Eye (tissue), 1 donor: ENCODE results near the gene SLC32A1.
A peak's percentile ranks its signal among the peaks of the same experiment; 100 is the strongest.

ENCODE experiments used
- DNase-seq: peaks from one replicate; pipeline ENCODE4 v3.0.0-alpha.2; 2015

Gene SLC32A1, protein sequence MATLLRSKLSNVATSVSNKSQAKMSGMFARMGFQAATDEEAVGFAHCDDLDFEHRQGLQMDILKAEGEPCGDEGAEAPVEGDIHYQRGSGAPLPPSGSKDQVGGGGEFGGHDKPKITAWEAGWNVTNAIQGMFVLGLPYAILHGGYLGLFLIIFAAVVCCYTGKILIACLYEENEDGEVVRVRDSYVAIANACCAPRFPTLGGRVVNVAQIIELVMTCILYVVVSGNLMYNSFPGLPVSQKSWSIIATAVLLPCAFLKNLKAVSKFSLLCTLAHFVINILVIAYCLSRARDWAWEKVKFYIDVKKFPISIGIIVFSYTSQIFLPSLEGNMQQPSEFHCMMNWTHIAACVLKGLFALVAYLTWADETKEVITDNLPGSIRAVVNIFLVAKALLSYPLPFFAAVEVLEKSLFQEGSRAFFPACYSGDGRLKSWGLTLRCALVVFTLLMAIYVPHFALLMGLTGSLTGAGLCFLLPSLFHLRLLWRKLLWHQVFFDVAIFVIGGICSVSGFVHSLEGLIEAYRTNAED

DNA sequence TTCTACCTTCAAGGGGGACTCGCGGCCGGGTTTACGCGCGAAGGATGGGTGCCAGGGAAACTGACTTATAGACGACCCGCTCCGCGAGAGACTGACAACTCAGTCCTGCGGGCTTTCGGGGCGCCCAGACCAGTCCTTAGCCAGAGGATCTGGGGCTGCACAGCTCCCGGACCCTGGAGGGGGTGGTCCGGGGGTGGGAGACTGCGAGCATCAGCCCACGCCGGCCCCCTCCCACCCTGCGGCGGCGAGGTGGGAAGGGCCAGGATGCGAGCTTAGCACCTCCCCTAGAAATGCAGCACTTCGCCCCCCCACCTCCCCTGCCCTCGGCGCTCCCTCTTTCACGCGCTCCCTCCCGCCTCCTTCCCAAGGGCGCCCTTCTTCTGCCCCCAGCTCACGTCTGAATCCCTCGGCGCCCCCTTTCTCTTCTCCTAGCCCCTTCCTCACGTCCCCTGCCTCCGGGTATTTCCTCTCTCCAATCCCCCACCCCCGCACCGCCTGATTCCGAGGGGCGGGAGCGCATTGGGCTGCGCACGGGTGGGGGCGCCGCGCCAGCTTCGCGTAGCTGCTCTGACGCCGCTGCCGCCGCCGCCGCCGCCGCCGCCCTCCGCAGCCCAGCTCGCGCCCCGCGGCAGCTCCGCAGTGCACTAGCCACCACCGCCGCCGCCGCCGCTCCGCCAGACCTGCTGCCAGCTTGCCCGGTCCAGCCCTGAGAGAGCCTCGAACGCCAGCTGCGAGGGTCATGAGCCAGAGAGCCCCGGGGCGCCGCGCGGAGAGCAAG, at the start of gene SLC32A1:
Gene SLC32A1 (plus strand): TSS at position 639 of the 778 bp plus-strand sequence. CDS start 239 bp downstream, outside the sequence.
- DNase-seq, result peak; percentile 70

DNA sequence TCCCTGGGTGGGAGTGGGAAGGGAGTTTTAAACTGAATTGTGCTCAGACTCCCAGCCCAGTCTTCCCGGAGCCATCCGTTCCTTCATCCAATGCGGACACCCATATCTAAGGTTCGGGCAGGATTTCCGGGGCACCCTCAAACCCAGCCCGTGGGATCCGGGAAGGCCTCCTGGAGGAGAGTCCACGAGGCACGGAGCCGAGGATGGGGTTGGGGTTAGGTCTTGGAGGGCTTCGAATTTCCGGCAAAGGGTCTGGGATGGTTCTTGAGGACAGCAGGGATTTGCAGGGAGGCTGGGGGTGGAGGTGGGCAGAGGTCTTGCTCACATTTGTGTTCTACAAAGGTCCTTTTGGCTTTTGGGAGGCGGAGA, 49.5 kb upstream of the SLC32A1 start:
- no peak for DNase-seq

DNA sequence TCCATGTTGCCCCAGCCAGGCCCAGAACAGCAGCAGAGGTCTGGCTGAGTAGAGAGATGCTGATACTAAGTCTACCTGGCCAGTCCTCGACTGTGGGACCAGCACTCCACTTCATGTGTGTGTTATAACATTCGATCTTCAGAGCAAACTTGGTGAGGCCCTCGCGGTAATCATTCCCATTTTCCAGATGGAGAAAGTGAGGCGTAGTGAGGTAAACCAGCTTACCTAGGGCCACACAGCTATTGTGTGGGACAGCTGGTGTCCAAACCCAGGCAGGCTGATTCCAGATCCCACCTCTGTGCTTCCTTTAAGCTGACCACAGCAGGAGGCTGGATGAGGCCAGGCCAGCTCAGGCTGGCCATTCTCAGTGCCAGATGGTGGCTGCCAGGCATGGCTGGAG, 47.7 kb upstream of the SLC32A1 start:
- no peak for DNase-seq

DNA sequence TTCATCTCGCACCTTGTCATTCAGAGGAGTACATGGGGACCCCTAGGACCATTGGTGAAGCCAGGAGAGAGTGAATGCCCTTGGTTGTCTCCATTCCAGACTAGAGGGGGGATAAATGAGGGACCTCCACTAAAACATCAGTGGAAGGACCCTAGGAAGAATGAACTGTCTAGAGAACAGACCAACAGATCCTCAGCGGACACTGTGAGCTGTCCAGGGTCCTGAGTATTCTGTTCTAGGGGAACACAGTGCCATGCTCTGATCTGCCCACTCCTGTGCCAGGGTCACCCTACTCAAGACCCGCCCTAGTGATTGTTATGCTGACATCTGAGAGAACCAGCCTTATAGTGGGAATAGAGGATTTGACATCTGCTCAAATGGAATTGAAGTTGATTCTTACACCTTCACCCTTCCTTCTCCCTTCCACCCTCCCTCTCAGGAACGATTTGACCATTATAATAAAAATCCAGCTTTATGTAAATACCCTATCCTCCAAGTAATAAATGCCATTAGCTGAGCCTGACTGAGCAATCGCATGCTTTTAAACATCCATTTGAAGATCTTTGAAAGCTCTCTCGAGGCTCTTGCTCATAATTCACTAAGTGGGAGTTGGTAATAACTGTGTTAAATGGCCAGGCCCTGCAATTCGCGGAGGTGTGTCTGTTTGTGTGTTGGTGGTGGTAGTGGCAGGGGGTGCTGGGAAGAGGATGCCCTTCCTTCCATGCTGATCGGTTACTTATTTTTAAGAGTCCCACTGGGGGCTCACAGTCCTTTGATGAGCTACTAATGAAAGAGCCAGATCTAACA, 43.6 kb upstream of the SLC32A1 start:
- peak; percentile 84 for DNase-seq

DNA sequence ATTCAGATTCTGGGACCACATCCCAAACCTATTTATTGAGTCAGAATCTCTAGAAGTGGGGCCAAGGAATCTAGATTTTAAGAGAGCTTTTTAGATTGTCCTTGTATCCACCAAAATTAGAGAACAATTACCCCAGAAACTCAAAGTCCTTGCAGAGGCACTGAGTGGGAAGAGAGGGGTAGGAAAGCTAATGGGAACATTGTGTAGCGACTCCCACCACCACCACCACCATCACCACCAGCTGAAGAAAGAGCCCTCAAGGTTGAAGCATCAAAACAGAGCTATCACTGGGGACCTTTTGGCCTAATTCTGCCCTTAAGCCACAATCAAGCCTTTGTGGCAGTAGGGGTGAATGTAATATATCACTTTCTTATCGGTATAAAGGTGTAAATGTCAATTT, 39.0 kb upstream of the SLC32A1 start:
- no peak for DNase-seq

DNA sequence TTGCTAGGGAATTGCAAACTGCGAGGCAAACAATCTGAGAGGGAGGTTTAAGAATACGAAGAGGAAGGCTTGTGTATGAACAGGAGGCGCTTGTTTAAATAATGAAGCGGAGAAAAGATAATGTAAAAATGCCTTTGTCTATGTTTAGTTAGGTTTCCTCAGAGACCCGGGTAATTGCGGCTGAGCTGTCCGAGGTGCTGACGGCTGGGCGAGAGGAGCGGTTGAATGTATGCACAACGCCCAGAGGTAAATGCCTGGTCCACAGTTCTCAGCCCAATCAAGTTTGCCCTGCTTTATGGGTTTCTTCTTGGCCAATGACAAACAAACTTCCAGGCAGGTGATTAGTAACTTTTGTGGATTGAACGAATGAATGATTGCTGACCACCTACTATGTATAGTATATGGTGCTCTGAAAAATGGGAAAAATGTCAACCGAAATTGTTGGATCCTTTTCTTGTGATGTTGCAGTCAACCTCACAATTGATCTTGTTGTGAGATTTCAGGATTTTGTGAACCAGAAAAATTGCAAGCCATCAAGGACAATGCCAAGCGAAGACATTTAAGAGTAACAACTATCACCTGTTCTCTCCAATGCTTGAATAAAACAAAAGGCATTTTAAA, 38.3 kb upstream of the SLC32A1 start:
- peak; percentile 85 for DNase-seq

DNA sequence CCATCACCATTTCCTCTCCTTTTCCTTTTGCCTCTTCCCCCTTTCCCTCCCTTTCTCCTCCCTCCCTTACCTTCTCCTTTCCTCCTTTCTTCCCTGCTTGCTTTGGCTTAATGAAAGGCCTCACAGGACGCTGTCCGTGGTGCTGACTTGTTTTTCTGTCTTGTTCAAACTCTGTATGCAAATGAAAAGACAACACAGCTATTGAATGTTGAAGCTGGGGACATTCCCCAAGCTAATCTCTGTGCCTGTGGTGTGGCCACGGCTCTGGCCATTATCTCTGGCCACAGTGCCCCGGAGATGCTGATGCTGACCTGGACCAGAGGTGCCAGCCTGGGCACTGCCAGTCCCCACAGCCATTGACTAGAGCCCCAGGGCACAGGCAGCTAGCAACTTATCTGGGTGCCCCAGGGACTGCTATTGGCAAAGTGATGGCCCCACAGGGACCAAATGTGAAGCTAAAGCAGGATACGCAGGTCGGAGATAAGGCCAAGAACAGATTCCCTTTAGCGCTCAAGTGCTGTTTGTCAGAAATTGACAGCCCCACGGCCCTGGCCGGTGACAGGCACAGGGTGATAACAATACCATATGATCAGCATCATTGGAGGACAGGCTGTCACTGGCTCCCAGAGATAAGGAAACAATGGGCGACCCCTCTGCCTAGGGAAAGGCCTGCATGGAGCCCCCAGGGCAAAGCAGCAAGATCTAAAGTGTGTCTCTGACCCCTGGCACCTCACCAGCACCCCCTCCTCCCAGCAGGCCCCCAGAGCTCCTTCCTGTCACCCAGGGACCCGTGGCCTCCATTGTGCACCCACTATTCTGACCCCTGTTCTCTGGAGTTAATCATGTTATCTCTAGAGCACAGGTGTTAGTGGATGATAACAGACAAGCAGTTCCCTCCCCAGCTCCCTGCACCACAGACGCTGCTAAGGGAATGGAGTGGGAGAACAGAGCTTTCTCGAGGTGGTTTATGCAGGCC, 31.6 kb upstream of the SLC32A1 start:
- DNase-seq, result peak; percentile 91

DNA sequence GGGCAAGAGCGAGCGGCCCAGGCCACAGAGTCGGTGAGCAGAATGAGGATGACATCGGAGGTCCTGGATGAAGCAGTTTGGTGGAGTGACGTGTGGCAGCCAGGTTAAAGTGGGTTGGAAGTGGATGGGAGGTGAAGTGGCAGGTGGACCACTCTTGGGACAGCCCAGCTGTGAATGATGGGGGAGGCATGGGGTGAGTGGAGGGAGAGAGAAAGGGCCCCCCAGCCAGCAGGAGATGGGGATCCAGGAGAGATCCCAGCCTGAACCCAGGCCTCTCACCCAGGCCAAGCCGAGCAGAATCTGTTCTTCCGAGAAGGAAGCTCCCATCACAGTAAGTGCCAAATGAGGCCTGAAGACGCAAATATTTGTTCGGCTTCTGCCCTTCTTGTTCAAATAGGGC, 27.0 kb upstream of the SLC32A1 start:
- DNase-seq, result no peak

DNA sequence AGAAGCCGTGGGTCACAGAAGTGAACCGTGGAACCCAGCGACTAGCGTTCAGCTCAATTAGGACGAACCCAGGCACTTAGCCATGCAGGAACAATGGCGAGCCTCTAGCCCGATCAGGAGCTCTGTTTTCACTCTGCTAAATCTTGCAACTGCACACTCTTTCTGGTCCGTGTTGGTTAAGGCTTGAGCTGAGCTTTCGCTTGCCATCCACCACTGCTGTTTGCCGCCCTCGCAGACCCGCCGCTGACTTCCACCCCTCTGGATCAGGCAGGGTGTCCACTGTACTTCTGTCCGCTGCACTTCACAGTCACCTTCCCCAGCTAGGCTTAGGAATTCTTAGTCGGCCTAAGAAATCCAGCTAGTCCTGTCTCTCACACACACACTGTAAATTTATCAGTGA, 25.7 kb upstream of the SLC32A1 start:
- DNase-seq, result no peak

DNA sequence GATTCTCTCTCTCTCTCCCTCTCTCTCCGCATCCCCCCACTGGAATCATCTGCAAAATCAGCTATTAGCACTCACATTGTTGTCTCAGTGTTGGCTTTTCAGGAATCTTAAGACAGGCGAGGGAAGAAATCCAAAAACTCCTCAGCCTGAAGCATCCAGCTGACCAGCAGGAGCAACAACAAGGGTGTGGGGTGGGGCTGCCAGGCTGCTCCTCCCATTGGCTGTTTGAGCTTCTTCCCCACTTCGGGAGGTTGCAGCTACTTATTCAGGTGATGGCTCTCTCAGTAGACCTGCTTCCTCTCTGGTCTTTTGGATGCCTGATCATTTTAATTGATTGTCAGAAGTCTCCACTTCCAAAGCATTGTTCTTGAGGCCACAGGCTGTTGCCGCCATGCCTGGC, 24.1 kb upstream of the SLC32A1 start:
- DNase-seq, result no peak

DNA sequence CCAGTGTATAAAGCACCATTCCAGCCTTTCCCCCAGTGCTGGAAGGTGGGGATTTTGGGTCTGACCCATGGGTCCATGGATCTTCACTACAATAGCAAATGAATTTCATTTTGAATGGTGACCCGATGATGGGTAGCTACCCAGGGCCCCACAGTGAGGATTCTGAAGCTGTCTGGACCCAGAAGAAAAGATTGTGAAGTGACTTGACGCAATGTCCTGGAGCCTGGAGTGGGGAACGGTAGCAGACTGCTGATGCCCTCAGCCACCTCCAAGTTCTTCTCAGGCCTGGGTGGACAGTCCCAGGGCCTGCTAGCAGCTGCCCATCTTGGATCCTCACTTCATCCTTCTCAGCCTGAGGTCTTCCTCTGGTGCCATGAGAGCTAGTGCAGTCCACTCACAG, 23.4 kb upstream of the SLC32A1 start:
- DNase-seq, result no peak

DNA sequence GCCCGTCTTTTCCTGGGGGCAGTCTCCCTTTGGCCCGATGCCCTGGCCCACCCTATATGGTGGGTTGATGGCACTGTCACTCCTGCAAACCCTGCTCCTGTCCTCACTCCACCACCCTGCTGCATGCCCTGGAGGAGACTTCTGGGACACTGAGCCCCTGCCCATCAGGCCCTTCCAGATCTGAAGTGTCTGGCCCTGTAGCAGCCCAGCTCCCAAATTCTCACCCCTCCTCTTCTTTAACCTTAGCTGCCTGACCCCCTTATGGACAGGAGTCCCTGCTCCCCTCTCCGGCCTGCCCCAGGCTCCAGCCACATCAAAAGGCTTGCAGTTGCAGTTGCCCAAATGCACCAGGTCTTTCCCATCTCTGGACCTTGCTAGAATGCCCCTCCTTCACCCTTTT, 20.8 kb upstream of the SLC32A1 start:
- DNase-seq, result no peak

DNA sequence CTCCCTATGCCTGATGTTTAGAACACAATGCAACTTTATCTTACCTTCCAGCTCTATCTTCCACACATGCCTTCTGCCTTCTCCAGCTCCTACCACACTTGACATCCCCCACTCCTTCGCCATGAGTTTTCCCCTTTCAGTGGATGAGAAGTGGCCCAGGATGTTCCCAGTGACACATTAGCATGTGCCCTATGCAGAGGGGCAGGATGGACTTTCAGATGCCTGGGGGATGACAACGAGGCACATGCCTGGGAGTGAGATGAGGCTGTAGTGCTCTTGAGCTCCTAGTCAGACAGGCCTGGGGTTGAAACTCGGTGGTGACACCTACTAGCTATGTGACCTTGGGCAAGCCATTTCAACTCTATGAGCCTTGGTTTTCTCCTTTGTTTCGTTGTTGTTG, 20.1 kb upstream of the SLC32A1 start:
- DNase-seq, result no peak

DNA sequence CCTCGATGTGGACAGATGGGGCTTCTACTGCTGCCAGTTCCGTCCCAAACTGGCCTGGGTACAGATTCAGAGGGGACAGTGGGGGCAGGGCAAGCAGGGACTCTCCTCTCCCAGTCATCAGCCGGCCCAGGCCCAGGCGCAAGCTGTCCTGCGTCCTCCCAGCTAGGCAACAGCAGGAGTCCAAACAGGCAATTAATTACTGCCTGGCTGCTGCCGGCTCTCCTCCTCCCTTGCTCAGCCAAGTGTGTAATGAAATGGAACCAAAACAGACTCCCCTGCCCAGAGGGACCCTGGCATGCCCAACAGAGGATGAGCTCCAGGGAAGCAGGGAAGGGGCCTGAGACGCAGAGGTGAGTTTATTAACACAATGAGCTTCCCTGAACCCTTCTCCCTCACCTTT, 17.8 kb upstream of the SLC32A1 start:
- peak; percentile 89 for DNase-seq

DNA sequence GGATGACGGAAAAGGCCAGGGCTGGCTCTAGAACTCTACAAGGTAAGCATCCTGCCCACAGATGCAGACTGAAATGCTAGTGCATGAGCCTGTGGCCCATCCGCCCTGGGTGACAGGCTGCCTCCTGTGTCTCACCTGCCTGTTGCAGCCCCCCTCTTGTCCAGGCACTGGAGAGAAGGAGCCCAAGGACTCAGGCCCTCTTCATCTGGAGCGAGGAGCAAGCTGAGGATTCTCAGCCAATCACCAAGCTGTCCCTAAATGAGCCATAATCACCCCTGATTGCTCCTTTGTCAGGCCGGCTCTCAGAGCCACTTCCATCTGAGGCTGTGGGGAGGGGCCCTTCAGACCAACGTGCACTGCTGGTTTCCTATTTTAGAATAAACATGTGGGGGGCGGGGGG, 10.0 kb upstream of the SLC32A1 start:
- DNase-seq, result no peak

DNA sequence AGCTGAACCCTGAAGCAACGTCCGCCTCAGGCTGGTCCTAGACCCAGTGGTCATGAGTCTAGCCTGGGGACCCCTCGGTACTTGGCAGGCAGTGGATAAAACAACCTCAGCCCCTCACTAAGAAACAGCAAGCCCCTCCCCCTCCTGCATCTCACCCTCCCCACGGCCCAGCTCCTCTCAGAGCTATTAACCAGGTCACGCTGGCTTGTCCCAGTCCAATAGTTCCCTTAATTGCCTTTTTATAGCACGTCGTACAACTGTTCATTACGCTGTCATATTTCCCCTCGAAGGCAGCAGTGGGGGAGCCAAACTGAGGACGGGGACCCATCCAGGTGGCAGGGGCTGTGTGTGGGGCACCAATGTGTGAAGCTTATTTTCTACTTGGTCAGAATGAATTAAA, 8.6 kb upstream of the SLC32A1 start:
- peak; percentile 43 for DNase-seq

DNA sequence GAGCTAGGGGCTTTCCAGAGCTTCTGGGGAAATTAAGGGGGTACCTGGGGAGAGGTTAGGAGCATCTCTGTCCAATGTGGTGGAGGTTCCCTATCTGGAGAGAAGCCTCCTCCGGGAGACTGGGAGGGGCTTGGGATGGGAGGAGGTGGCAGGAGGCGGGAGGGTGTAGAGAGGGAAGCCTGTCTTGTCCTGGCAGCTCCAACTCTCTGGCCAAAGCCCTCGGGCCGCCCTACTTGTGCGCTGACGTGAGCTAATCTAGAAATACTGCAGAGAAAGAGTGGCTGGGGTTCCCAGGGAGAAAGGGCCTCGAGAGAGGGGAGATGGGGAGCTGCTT, 1.6 kb upstream of the SLC32A1 start:
- peak; percentile 70 for DNase-seq

DNA sequence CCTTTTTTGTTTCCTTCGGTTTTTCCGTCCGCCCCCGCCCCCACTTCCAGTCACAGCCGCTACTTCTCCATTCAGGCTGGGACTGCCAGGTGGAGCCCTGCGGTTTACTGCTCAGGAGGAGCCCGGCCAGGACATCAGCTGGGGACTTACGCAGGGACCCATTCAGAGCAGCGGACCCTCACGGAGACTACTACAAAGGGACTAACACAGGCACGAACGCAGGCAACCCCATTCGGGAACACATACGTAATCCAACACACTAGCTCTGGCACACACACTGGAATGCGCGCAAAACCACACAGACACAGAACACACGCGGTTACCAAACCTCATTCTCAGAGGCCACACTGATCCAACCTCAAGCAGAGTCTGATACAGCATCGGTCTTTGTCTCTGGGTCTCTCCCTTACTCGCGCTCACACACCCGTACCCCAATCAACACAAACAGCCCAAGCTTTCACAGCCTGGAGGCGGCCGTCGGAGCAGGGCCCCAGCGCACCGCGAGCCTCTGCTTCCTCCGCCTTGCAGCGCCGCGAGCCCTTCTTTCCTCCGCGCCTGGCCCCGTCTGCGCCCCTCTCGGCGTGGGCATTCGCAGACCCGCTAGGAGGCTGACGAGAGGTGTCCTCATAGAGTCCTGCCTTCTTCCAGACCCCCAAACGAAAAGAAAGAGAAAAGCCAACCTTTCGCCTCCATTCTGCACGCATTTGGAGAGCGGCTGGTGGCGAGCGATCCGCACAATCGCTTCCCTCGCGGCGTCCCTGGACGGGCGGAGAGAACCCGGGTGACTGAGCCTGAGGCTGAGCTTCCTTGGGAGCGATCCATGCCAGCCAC, 1.1 kb upstream of the SLC32A1 start:
- peak; percentile 70 for DNase-seq

DNA sequence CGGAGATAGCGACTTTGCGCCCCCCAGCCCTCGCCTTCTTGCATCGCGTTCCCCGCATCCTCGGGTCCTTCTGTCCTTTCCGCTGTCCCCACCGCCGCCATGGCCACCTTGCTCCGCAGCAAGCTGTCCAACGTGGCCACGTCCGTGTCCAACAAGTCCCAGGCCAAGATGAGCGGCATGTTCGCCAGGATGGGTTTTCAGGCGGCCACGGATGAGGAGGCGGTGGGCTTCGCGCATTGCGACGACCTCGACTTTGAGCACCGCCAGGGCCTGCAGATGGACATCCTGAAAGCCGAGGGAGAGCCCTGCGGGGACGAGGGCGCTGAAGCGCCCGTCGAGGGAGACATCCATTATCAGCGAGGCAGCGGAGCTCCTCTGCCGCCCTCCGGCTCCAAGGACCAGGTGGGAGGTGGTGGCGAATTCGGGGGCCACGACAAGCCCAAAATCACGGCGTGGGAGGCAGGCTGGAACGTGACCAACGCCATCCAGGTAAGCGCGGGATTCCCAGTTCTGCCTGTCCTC, 401 bp downstream of the SLC32A1 start:
- peak; percentile 62 for DNase-seq

DNA sequence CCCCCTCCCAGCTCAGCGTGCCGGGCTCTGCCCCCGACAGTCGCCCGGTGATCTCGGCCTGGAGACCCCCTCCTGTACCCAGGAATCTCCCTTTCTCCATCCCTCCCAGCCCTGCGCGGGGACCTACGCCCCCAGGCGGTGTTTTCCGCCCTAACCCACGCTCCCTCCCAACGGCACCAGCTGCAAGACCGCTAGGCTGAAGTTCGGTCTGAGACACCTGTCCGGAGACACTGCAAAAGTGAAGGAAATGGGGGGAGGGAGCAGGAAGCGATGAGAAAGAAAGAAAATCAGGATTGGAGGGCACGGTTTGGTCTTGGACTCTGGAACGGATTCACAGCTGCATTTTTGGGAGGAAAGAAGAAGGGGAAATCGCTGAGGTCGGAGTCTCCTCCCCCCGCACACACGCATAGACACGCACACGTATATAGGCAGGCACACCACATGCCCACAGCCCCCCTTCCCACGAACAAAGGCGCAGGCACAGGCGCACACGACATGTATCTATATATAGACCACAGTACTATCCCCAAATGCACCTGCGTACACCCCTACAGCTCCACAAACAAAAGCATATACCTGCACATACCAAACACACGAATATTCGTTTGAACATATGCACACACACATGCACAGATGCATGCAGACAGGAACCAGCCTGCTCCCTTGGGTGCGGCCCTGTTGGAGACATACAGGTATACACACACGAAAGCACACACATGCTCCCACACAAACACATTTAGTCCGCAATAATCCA, 1.0 kb downstream of the SLC32A1 start:
- peak; percentile 55 for DNase-seq
